ENCODE measurements around the gene ACTR6. TPM values are rescaled to one million over a fixed set of nuclear protein-coding genes. Genes with fewer than 3 reads are reported as not detected.

ACTR6 gene
- total RNA-seq (20.5 TPM), polyA plus RNA-seq (ENCODE audit: insufficient read depth in 1 of 8, insufficient read length in 8 of 8, low replicate concordance in 1 of 8) (10 to 100 TPM; 18.1 to 22.4 (median 19.5) TPM)
- long read RNA-seq, donor 1, transcript ACTR6-201 (11 exons, 2,464 nt): major isoform, 7 of 17 reads
- long read RNA-seq, donor 1, partial matches to known transcripts: 10 of 17 reads
- long read RNA-seq, donor 1, other reads (novel, unspliced or antisense): 0 of 17 reads
- long read RNA-seq, donor 2, partial matches to known transcripts: 0 of 1 reads
- long read RNA-seq, donor 2, other reads (novel, unspliced or antisense): 0 of 1 reads
- long read RNA-seq, donor 3, transcript ACTR6-201 (11 exons, 2,464 nt): major isoform, 7 of 12 reads
- long read RNA-seq, donor 3, partial matches to known transcripts: 5 of 12 reads
- long read RNA-seq, donor 3, other reads (novel, unspliced or antisense): 0 of 12 reads
- long read RNA-seq, donor 4, partial matches to known transcripts: 0 of 4 reads
- long read RNA-seq, donor 4, other reads (novel, unspliced or antisense): 0 of 4 reads
- long read RNA-seq, donor 5, transcript ACTR6-201 (11 exons, 2,464 nt): major isoform, 13 of 65 reads
- long read RNA-seq, donor 5, partial matches to known transcripts: 51 of 65 reads
- long read RNA-seq, donor 5, other reads (novel, unspliced or antisense): 0 of 65 reads
- long read RNA-seq, donor 6, transcript ACTR6-201 (11 exons, 2,464 nt): major isoform, 17 of 36 reads
- long read RNA-seq, donor 6, partial matches to known transcripts: 16 of 36 reads
- long read RNA-seq, donor 6, other reads (novel, unspliced or antisense): 0 of 36 reads
- long read RNA-seq, donor 7, transcript ACTR6-201 (11 exons, 2,464 nt): major isoform, 7 of 30 reads
- long read RNA-seq, donor 7, partial matches to known transcripts: 22 of 30 reads
- long read RNA-seq, donor 7, other reads (novel, unspliced or antisense): 0 of 30 reads
- long read RNA-seq, donor 8, transcript ACTR6-201 (11 exons, 2,464 nt): major isoform, 5 of 10 reads
- long read RNA-seq, donor 8, partial matches to known transcripts: 5 of 10 reads
- long read RNA-seq, donor 8, other reads (novel, unspliced or antisense): 0 of 10 reads
- long read RNA-seq, donor 9, partial matches to known transcripts: 8 of 13 reads
- long read RNA-seq, donor 9, other reads (novel, unspliced or antisense): 0 of 13 reads
- long read RNA-seq, donor 10, transcript ACTR6-201 (11 exons, 2,464 nt): major isoform, 7 of 27 reads
- long read RNA-seq, donor 10, partial matches to known transcripts: 18 of 27 reads
- long read RNA-seq, donor 10, other reads (novel, unspliced or antisense): 0 of 27 reads
- long read RNA-seq, donor 11, partial matches to known transcripts: 10 of 14 reads
- long read RNA-seq, donor 11, other reads (novel, unspliced or antisense): 0 of 14 reads

GRCh38 chr12:100200463-100201181 lies at the start of gene ACTR6:
Gene ACTR6 (plus strand): TSS chr12:100200815. CDS start chr12:100200852, 37 bp downstream.
- no peaks in the 10 kb centered on the region for H3K36me3 ChIP-seq (ENCODE audit: control insufficient read depth, insufficient read depth, low read length)
- peak within 1 kb of the TSS; percentile 93 for H3K27ac ChIP-seq (ENCODE audit: low read length)
- WGBS (ENCODE audit: insufficient coverage): under 1% methylated on average over 20 of the region's 38 CpGs
- H3K4me3 ChIP-seq (ENCODE audit: low read length): peak within 1 kb of the TSS; percentile 82
- peaks cover 12% of the 10 kb centered on the region for H3K4me1 ChIP-seq (ENCODE audit: control insufficient read depth, insufficient read depth, low read length)
- no peaks in the 10 kb centered on the region for H3K9me3 ChIP-seq (replicated peaks; ENCODE audit: control insufficient read depth, low read depth, low read length)
- DNase-seq: peak; percentile 99
- H3K27me3 ChIP-seq (ENCODE audit: control insufficient read depth, insufficient read depth, low read length): no peaks in the 10 kb centered on the region

GRCh38 chr12:100151769-100152168 lies 48.8 kb upstream of the ACTR6 start:
- DNase-seq: no peak
- no peak overlapping the region for H3K27ac ChIP-seq (ENCODE audit: low read length)
- H3K27me3 ChIP-seq (ENCODE audit: control insufficient read depth, insufficient read depth, low read length): no peaks in the 10 kb centered on the region
- WGBS (ENCODE audit: insufficient coverage): 91% methylated on average over 1 of the region's 2 CpGs
- H3K9me3 ChIP-seq (replicated peaks; ENCODE audit: control insufficient read depth, low read depth, low read length): no peaks in the 10 kb centered on the region
- H3K36me3 ChIP-seq (ENCODE audit: control insufficient read depth, insufficient read depth, low read length): no peaks in the 10 kb centered on the region
- H3K4me3 ChIP-seq (ENCODE audit: low read length): no peak overlapping the region
- H3K4me1 ChIP-seq (ENCODE audit: control insufficient read depth, insufficient read depth, low read length): no peaks in the 10 kb centered on the region

DNA sequence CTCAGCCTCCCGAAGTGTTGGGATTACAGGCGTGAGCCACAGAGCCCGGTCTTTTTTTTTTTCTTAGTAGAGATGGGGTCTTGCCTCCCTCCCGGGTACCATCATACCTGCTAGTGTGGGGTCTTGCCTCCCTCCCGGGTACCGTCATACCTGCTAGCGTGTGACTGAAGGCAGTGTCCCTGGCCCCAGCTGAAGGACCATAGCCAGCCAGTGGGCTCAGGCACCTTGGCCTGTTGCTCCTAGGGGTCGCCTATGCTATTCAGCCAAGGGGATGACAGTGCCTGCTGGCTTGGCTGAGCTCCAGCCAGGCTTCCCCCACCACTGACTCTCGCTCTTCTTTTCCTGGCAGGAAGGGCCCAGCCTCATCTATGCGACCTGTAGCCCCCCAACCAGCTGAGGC lies 47.5 kb upstream of the ACTR6 start:
- no peak for DNase-seq
- WGBS (ENCODE audit: insufficient coverage): 88% methylated on average over 9 of the region's 10 CpGs
- Histone ChIP-seq H3K4me3 (ENCODE audit: low read length) (no peak overlapping the region), H3K9me3 (replicated peaks; ENCODE audit: control insufficient read depth, low read depth, low read length) (no peaks in the 10 kb centered on the region), H3K27ac (ENCODE audit: low read length) (no peak overlapping the region), H3K36me3 (ENCODE audit: control insufficient read depth, insufficient read depth, low read length) (no peaks in the 10 kb centered on the region), H3K4me1 (ENCODE audit: control insufficient read depth, insufficient read depth, low read length) (peaks cover 12% of the 10 kb centered on the region), H3K27me3 (ENCODE audit: control insufficient read depth, insufficient read depth, low read length) (no peaks in the 10 kb centered on the region)

GRCh38 chr12:100154474-100155247 lies 46.0 kb upstream of the ACTR6 start:
- Histone ChIP-seq H3K27ac (ENCODE audit: low read length) (no peak overlapping the region), H3K27me3 (ENCODE audit: control insufficient read depth, insufficient read depth, low read length) (no peaks in the 10 kb centered on the region), H3K36me3 (ENCODE audit: control insufficient read depth, insufficient read depth, low read length) (no peaks in the 10 kb centered on the region), H3K4me1 (ENCODE audit: control insufficient read depth, insufficient read depth, low read length) (peaks cover 19% of the 10 kb centered on the region), H3K9me3 (replicated peaks; ENCODE audit: control insufficient read depth, low read depth, low read length) (no peaks in the 10 kb centered on the region), H3K4me3 (ENCODE audit: low read length) (no peak overlapping the region)
- WGBS (ENCODE audit: insufficient coverage): 57% methylated on average over 12 of the region's 15 CpGs
- peak; percentile 42 for DNase-seq

GRCh38 chr12:100156731-100157426 lies 43.7 kb upstream of the ACTR6 start:
- no peak for DNase-seq
- H3K4me1 ChIP-seq (ENCODE audit: control insufficient read depth, insufficient read depth, low read length): peaks cover 19% of the 10 kb centered on the region
- 77% methylated on average over 9 of the region's 11 CpGs for WGBS (ENCODE audit: insufficient coverage)
- H3K27ac ChIP-seq (ENCODE audit: low read length): peak overlapping the region; percentile 6
- H3K27me3 ChIP-seq (ENCODE audit: control insufficient read depth, insufficient read depth, low read length): no peaks in the 10 kb centered on the region
- H3K36me3 ChIP-seq (ENCODE audit: control insufficient read depth, insufficient read depth, low read length): no peaks in the 10 kb centered on the region
- H3K9me3 ChIP-seq (replicated peaks; ENCODE audit: control insufficient read depth, low read depth, low read length): no peaks in the 10 kb centered on the region
- no peak overlapping the region for H3K4me3 ChIP-seq (ENCODE audit: low read length)

- 86% methylated on average over 7 of the region's 8 CpGs for WGBS (ENCODE audit: insufficient coverage)
- Histone ChIP-seq H3K36me3 (ENCODE audit: control insufficient read depth, insufficient read depth, low read length) (no peaks in the 10 kb centered on the region), H3K4me1 (ENCODE audit: control insufficient read depth, insufficient read depth, low read length) (peaks cover 19% of the 10 kb centered on the region), H3K27ac (ENCODE audit: low read length) (peak overlapping the region; percentile 6), H3K4me3 (ENCODE audit: low read length) (no peak overlapping the region), H3K27me3 (ENCODE audit: control insufficient read depth, insufficient read depth, low read length) (no peaks in the 10 kb centered on the region), H3K9me3 (replicated peaks; ENCODE audit: control insufficient read depth, low read depth, low read length) (no peaks in the 10 kb centered on the region)
- DNase-seq: no peak
Measured at GRCh38 chr12:100157427-100157821, 43.2 kb upstream of the ACTR6 start.

- H3K4me1 ChIP-seq (ENCODE audit: control insufficient read depth, insufficient read depth, low read length): peaks cover 19% of the 10 kb centered on the region
- no peaks in the 10 kb centered on the region for H3K27me3 ChIP-seq (ENCODE audit: control insufficient read depth, insufficient read depth, low read length)
- no peaks in the 10 kb centered on the region for H3K9me3 ChIP-seq (replicated peaks; ENCODE audit: control insufficient read depth, low read depth, low read length)
- no peak overlapping the region for H3K4me3 ChIP-seq (ENCODE audit: low read length)
- 90% methylated on average over 2 of the region's 4 CpGs for WGBS (ENCODE audit: insufficient coverage)
- no peak overlapping the region for H3K27ac ChIP-seq (ENCODE audit: low read length)
- H3K36me3 ChIP-seq (ENCODE audit: control insufficient read depth, insufficient read depth, low read length): no peaks in the 10 kb centered on the region
- DNase-seq: no peak
Measured at GRCh38 chr12:100158535-100158934, 42.1 kb upstream of the ACTR6 start.

DNA sequence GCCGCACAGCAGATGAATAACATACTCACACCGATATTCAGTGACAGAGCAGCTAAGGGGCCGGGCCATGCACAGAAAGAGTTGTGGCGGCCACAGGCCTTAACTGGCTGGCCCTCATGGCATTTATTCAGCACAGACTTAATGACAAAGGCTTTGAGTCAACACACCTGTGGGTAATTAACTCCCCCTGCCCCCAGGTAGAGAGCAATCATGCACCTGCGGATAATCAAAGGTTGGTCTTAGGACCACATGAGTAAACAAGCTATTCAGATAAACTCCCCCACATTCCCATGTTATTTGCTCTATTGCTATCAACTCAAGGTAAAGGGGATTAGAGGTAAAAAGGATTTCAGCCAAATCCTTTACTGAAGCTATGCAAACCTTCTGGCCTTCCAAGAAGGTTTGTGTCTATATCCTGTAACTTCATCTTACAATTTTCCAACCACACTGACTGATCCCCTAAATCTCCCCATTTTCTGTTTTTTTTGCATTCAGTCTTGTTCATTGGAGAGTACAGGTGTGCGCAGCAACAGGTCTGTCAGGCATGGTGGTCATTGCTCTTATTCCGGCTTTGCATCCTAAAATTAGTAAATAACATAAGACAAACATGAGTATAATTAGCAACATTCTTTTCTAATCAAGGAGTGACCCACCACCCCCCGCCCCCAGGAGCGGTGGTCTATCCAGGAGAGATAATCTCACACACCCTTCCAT lies 41.1 kb upstream of the ACTR6 start:
- Histone ChIP-seq H3K36me3 (ENCODE audit: control insufficient read depth, insufficient read depth, low read length) (no peaks in the 10 kb centered on the region), H3K27ac (ENCODE audit: low read length) (no peak overlapping the region), H3K9me3 (replicated peaks; ENCODE audit: control insufficient read depth, low read depth, low read length) (no peaks in the 10 kb centered on the region), H3K27me3 (ENCODE audit: control insufficient read depth, insufficient read depth, low read length) (peaks cover 4% of the 10 kb centered on the region), H3K4me3 (ENCODE audit: low read length) (no peak overlapping the region), H3K4me1 (ENCODE audit: control insufficient read depth, insufficient read depth, low read length) (peaks cover 26% of the 10 kb centered on the region)
- no peak for DNase-seq
- WGBS (ENCODE audit: insufficient coverage): 100% methylated on average over 3 of the region's 9 CpGs
